HG03095 (cell line): ENCODE measurements around the gene VPS9D1.
A peak's percentile ranks its signal among the peaks of the same experiment; 100 is the strongest.
"Not testable (repeated sequence)": the region's sequence is repeated elsewhere in the genome, so short reads cannot be mapped to it uniquely, and the experiment has no call there.

Experiments
- ATAC-seq: cut with Tn5 transposase; IDR thresholded peaks from one replicate; pipeline ENCODE4 v1.9.1; 2021; ENCODE audit warnings: moderate library complexity; ENCODE audit not compliant: unreplicated experiment

VPS9D1 gene

DNA sequence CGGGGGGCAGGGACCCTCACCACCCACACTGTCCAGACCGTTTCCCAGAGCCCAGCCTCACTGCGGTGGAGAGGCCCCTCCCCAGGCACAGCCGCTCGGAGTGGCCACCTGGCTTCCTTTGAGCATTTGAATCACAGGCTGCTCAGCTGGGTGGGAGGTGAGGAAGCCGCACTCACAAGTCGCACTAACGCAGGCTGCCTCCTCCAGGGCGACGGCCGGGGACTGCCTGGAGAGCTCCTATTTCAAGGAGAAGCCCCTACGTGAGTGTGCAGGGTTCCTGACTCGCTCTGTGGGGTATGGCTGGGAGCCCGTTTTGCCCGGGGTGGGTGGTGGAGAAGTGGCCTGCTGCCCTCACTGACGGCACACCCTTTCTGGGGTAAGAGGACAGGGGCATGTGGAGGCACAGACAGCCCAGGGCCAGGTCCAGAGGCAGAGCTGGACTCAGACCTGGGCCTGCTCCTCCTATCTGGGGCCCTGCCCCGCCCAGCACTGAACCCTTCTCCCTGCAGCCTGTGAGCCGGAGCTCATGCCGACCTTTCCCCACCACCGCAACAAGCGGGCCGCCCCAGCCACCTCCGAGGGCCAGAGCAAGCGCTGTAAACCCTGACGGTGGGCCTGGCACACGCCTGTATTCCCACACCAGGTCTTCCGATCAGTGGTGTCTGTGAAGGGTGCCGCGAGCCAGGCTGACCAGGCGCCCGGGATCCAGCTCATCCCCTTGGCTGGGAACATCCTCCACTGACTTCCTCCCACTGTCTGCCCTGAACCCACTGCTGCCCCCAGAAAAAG lies 25.4 kb downstream of the VPS9D1 start:
- no peak for ATAC-seq

DNA sequence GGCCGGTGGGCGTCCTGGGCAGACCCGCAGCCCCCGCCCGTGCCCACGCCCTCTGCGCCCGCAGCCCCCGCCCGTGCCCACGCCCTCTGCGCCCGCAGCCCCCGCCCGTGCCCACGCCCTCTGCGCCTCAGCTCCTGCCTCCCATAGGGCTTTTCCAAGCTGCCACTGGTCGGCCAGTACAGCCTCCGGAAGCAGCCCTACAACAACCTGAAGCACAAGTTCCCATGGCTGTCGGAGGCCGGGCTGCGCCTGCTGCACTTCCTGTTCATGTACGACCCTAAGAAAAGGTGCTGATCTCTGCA lies 26.0 kb downstream of the VPS9D1 start:
- ATAC-seq = not testable (repeated sequence)

DNA sequence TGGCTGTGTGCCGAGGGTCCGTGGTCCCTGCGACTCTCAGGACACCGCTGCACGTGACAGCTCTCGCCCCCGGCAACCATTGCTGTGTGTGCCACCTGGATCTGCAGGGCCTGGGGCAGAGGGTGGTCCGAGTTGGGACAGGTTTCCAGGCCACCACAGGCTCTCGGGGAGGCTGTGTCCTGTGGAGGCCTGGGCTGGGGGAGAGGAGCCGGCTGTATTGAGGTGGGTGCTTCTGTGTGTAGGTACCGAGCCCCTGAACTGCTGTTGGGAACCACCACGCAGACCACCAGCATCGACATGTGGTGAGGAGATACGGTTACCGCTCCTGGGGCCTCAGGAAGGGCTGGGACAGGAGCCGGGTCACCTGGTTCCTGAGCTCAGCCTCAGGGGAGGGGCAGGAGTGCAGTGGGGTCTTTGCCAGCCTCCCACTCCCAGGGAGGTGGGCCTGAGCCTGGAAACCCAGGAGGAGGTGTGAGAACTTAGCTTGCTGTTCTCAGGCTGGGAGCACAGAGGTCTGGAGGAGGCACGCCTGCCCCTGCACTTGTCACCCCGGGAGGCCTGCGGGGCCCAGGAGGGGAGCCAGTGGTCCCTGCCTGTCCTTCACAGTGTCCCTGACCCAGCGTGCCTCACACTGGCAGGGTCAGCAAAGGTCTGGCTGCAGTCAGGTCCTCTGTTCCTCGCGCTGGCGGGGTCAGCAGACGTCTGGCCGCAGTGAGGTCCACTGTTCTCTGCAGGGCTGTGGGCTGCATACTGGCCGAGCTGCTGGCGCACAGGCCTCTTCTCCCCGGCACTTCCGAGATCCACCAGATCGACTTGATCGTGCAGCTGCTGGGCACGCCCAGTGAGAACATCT lies 26.5 kb downstream of the VPS9D1 start:
- no peak for ATAC-seq

DNA sequence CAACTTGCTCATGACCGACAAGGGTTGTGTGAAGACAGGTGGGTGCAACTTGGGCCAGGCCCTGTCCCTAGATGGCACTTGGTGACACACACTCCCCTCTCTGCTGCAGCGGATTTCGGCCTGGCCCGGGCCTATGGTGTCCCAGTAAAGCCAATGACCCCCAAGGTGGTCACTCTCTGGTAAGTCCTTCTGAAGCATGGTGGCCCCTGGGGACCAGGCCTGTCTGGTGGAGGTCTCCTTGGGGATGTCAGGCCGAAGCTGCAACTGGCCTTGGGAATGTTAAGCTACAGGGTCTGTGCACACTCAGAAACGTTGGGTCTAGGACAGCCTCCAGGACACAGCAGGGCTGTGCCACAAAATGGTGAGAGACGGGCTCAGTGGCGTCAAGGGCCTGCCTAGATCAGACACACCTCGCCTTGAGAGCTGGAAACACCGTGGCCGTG lies 27.4 kb downstream of the VPS9D1 start:
- no peak for ATAC-seq

DNA sequence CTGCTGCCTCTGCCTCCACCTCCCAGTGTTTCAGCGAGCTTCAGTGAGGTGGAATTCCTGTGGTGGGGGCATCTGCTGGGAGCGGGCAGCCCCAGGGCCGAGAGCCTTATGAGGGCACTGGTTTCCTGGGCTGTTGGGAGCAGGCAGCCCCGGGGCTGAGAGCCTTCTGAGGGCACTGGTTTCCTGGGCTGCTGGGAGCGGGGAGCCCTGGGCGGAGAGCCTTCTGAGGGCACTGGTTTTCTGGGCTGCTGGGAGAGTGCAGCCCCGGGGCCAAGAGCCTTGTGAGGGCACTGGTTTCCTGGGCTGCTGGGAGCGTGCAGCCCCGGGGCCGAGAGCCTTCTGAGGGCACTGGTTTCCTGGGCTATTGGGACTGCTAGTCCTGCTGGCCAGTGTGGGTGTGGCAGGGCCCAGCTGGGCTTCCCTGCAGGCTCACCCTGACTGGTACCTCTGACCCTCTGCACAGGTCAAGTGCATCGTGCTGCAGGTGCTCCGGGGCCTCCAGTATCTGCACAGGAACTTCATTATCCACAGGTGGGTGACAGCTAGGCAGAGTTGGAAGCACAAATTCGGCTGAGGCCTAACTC lies 28.6 kb downstream of the VPS9D1 start:
- ATAC-seq = no peak

DNA sequence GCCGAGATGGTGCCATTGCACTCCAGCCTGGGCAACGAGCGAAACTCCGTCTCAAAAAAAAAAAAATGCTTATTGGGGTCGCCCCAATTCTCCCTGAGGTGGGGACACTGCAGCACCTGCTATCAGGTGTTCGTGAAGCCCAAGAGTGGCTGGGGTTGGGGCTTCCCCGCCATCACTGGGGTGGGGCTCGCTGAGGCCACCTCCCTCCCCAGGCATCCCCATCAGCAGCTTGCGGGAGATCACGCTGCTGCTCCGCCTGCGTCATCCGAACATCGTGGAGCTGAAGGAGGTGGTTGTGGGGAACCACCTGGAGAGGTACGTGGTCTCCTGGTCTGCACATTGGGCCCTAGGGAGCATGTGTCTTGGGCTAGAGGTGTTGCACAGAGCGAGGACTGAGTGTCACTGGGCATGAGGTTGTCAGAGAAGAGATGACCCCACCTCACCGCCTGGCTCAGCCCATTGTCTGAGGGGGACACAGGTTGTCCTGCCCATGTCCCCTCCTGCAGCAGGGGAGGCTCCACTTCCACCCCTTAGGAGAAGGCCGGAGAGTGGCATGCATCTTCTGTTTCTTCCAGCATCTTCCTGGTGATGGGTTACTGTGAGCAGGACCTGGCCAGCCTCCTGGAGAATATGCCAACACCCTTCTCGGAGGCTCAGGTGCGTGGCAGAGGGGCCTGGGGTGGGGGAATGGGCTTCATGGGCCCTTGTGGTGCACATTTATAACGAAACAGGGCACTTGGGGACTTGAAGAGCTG lies 29.3 kb downstream of the VPS9D1 start:
- no peak for ATAC-seq

DNA sequence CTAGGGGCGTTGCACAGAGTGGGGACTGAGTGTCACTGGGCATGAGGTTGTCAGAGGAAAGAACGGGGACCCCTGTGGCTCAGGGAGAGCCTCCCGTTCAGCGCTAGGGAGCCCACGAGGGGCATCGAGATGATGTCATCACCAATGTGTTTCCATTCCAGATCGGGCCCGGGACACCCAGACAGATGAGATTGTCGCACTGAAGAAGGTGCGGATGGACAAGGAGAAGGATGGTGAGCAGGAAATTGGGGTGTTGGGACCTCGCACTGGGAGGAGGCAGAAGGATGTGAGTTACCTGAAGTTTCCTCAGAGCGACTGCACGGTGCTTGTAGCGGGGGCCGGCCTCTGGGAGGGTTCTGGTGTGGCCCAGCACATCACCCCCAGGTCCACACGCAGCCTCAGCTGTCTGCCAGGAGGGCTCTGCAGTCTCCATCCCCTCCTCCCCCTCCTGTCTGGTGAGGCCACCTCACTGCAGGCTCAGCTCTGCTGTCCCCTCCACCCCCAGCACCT lies 30.3 kb downstream of the VPS9D1 start:
- ATAC-seq = no peak

DNA sequence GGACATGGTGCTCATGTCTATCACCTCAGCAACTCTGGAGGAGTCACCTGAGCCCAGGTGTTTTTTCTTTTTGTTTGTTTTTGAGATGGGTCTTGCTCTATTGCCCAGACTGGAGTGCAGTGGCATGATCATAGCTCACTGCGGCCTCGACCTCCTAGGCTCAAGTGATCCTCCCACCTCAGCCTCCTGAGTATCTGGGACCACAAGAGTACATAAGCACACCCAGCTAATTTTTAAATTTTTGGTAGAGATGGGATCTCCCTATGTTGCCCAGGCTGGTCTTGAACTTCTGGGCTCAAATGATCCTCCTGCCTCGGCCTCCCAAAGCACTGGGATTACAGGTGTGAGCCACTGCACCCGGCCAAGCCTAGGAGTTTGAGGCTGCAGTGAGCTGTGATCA lies 31.1 kb downstream of the VPS9D1 start:
- not testable (repeated sequence) for ATAC-seq

DNA sequence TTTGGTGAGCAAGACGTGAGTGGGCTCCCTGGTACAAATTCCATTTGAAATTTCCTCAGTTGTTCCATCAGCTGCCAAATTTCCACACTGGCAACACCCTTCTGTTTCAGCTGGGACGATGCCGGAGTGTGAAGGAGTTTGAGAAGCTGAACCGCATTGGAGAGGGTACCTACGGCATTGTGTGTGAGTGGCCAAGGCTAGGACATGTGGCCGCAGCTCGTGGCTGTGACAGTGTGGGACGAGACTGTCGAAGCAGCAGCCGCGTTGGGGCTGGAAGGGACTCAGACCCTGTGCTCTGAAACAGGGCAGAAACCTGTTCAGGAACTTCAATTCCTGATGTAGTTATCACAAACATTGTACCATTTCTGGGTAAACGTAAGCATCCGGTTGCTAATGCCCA lies 31.6 kb downstream of the VPS9D1 start:
- ATAC-seq = no peak

DNA sequence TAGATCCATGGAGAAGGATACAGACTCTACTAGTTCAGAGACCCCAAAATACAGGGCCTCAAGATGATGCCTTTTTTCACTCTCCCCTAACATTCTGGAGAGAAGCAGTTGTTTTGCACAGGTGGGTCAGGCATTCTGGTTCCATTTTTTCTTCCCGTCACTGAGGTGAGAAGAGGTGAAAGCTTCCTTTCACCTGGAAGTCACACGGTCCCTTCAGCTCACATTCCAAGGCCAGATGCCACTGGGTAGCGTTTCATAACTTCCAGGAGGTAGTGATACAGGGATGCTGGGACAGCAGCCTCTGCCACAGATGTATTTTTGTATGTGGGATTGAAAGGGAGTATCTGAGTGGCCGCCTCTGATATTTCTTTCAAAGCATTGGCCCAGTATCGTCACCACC lies 32.3 kb downstream of the VPS9D1 start:
- ATAC-seq = no peak

DNA sequence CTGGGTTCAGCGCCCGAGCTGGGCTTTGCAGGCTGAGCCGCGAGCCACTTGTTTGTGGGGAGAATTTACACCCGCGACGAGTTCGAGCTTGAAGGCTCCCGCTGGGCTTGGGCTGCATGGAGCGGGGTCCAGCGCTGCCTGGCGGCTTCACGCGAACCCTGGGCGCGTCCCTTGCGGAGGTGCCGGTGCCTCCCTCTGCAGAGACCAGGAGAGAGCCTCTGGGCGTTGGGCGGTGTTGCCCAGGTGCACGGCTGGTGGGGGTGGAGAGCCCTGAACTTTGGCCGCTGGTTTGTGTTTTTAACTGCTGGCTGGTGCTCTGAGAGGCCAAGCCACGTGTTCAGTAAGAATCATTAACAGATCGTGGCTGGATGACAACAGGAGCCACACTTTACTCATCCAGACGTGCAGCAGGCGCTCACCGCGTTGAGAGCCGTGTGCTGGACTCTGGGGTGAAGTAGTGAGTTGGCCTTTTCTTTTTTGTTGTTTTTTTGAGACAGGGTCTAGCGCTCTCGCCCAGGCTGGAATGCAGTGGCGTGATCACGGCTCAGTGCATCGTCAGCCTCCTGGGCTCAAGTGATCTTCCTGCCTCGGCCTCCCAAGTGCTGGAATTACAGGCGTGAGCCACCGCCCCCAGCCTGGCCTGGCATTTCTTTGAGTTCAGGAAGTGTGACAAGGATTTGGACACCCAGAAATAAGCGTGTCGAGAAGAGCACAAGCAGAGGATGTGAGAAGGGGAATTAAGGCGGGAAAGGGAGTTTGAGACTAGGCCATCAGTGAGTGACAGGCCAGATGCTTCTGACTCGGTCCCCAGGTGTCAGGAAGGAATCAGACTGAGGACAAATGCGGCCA lies 33.4 kb downstream of the VPS9D1 start:
- ATAC-seq = peak; percentile 23

DNA sequence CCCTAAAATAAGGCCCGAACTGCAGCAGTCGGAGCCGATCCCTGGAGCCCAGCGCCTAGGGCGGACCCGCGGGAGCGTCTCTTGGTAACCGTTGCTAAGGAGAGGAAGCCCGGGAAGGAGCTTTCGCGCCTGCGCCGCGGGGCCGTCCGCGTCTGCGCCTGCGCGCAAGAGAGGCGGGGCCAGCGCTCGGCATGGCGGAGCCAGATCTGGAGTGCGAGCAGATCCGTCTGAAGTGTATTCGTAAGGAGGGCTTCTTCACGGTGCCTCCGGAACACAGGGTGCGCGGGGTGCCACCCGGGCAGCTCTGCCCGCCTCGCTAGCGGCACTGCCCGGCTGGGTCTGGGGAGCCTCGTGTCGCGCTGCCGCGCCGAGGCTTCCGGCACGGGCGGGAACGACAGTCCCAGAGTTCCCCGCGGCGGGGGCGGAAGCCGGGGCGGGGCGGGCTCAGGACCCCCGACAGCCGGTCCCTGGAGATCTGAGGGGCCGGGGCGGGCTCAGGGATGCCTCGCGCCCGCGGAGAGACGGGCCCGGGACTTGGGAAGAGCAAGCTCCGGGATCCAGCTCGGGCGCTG lies 34.1 kb downstream of the VPS9D1 start, which contains the start of gene CDK10:
Gene CDK10 (plus strand): TSS at position 170 of the 572 bp plus-strand sequence. CDS start 22 bp downstream, at position 192.
- peak; percentile 73 for ATAC-seq

DNA sequence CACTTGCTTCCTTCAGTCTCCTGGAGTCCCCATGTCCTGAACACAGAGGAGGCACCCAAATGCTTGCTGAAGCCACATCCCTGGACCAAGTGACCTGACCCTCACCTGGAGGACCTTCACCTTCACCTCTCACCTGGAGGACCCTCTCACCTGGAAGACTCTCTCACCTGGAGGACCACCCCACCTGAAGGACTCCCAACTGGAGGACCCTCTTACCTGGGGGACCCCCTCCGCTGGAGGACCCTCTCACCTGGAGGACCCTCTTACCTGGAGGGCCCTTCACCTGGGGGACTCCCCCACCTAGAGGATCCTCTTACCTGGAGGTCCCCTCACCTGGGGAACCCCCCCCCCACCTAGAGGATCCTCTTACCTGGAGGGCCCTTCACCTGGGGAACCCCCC lies 34.8 kb downstream of the VPS9D1 start:
- no peak for ATAC-seq

DNA sequence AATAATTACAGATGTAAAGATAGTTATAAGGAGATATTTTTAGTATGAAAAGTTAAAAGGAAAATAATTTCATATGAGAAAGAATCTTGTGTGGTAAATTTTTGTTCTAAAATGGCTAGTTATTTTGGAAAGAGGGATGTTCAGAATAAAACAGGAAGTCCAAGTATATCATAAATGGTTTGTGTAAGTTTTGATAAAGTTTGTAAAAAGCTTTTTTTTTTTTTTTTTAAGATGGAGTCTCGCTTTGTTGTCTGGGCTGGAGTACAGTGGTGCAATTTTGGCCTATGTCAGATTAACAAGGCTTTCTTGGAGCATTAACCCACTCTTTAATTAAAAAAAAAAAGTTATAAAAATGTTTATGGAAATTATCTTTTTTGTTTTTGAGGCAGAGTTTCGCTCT lies 42.4 kb downstream of the VPS9D1 start:
- ATAC-seq = no peak

DNA sequence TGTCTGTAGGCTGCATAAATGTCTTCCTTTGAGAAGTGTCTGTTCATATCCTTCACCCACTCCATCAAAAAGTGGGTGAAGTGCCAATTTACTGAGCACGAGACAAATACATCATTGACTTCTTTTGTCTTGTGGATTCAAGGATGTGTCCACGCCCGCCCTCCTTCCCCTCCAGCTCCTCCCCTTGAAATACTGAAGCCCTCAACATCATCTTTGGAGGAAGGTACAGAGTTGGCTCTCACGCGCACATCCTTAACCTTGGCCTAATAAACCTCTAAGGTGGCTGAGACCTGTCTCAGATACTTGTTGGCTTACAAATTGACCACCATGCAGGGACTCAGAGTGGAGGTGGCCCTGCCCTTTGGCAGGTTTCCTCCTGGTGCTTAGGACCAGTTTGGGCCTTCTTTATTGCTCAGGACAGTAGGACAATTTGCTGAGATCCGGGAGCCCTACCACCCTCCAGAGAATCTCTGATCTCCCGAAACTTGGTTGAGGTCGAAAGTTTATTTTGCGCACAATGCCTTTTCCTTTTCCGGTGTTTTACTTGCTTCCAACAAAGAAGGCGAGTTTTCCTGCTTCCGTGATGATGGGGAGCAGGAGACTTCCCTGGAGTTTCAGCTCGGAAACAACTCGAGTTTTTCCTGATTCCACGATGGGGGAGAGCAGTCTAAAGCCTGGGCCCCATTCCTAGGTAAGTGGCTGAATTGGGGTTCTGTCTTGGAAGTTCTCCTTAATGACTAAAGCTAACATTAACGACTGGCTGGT lies 48.3 kb downstream of the VPS9D1 start:
- ATAC-seq = no peak

DNA sequence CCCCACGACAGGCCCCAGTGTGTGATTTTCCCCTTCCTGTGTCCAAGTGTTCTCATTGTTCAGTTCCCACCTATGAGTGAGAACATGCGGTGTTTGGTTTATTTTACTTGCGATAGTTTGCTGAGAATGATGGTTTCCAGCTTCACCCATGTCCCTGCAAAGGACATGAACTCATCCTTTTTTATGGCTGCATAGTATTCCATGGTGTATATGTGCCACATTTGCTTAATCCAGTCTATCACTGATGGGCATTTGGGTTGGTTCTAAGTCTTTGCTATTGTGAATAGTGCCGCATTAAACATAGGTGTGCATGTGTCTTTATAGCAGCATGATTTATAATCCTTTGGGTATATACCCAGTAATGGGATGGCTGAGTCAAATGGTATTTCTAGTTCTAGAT lies 49.1 kb downstream of the VPS9D1 start:
- not testable (repeated sequence) for ATAC-seq

DNA sequence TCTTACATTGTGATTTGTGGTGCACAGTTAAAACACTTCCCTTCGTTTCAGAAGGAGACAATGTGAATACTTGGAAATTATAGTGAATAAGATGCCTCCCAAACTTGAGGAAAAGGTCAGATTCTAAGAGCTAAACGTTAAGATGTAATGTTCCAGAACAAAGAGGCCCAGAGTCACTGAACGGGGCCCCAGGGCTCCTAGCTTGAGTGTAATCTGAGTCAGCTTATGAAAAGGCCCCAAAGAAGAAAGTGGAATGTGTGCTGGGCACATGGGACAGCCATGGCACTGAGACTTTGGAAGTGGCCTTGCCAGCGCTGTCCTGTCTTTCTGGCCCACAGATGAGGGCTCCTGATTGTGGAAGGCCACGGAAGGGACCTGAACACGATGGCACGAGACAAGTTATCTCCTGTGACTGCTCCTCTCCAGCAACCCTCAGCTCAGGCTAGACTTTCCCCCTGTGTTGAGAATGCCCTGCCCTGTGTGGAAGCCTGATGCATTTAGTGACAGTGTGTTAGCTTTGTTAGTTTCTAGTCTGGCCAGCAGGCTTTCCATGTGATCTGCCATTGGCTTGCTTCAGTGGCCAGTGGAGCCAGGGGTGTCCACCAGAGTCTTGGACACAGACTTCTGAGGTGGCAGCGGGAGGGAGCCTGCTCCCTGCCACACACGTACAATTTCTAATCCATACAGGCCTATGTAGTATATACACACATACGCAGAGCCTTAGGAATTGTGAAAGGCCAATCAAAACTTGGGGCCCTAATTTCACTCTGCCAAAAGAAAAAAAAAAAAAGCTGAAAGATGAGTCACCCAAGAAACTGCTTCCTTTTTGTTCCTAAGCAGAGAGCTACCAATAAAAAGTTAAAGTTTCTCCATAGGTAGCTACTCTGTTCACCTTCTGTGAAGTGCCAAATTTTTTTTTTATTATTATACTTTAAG lies 49.9 kb downstream of the VPS9D1 start:
- no peak for ATAC-seq

DNA sequence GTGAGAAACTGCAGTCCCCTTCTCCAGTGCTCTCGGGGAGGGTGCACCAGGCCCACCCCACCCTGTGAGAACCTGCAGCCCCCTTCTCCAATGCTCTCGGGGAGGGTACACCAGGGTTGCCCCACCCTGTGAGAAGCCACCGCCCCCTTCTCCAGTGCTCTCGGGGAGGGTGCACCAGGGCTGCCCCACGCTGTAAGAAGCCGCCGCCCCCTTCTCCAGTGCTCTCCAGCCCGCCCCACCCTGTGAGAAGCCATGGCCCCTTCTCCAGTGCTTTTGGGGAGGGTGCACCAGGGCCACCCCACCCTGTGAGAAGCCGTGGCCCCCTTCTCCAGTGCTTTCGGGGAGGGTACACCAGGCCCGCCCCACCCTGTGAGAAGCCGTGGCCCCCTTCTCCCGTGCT lies 50.9 kb downstream of the VPS9D1 start:
- no peak for ATAC-seq
